Heart left ventricle (tissue), 16 donors: ENCODE results near the gene GPC3. TPM values are rescaled to one million over a fixed set of nuclear protein-coding genes. Genes with fewer than 3 reads are reported as not detected.

ENCODE experiments used
- ATAC-seq, 4 donors: fragments of 200-7000 bp; cut with Tn5 transposase; one replicate each; pipeline ENCODE4 v1.9.1; 2020 to 2022; ENCODE audit warnings: moderate library complexity in 4 of 4, mild to moderate bottlenecking in 3 of 4, moderate number of reproducible peaks in 1 of 4
- DNase-seq, 5 donors: peaks; one replicate each; pipeline ENCODE4 v3.0.0-alpha.2; 2020
- H3K27ac ChIP-seq, 12 donors: fragments of 200-600 bp; sonication (generic) in 4 of 12; one replicate each; pipeline versions ENCODE4 v1.5.0 to v1.8.0; 2016 to 2022; ENCODE audit warnings: mild to moderate bottlenecking in 2 of 12
- H3K27me3 ChIP-seq, 9 donors: fragments of 200-600 bp; sonication (generic) in 2 of 9; one replicate each; pipeline versions ENCODE4 v1.5.1 to v1.8.0; 2016 to 2022; ENCODE audit warnings: mild to moderate bottlenecking in 3 of 9
- H3K36me3 ChIP-seq, 9 donors: fragments of 200-600 bp; sonication (generic) in 2 of 9; one replicate each; pipeline versions ENCODE4 v1.5.0 to v1.8.0; 2018 to 2022; ENCODE audit warnings: mild to moderate bottlenecking in 2 of 9
- H3K4me1 ChIP-seq, 12 donors: fragments of 200-600 bp; sonication (generic) in 4 of 12; one replicate each; pipeline versions ENCODE4 v1.5.0 to v1.8.0; 2016 to 2022; ENCODE audit warnings: mild to moderate bottlenecking in 3 of 12
- H3K4me3 ChIP-seq, 12 donors: fragments of 200-600 bp; sonication (generic) in 4 of 12; one replicate each; pipeline versions ENCODE4 v1.5.0 to v1.8.0; 2017 to 2022; ENCODE audit warnings: mild to moderate bottlenecking in 9 of 12, moderate library complexity in 4 of 12
- H3K9me3 ChIP-seq, 12 donors: fragments of 200-600 bp; sonication (generic) in 4 of 12; one replicate each; pipeline versions ENCODE4 v1.5.0 to v1.8.0; 2016 to 2022; ENCODE audit warnings: mild to moderate bottlenecking in 1 of 12
- CTCF ChIP-seq, 12 donors: fragments of 200-600 bp; sonication (generic) in 4 of 12; IDR thresholded peaks; one replicate each; pipeline versions ENCODE4 v1.5.0 to v1.8.0; 2018 to 2022; ENCODE audit warnings: antibody characterized with exemption in 12 of 12, mild to moderate bottlenecking in 5 of 12
- POLR2A ChIP-seq, 2 donors: fragments of 450-650 bp; IDR thresholded peaks; one replicate each; pipeline ENCODE4 v1.6.1; 2017; ENCODE audit warnings: antibody characterized with exemption in 2 of 2, mild to moderate bottlenecking in 2 of 2, moderate library complexity in 2 of 2
- WGBS, 4 donors: extraction: QIAGEN DNeasy Blood & Tissue Kit in 2 of 4; methylation state at CpG; one replicate each; pipeline versions ENCODE4 v1.1.5 to v1.1.7; 2013 to 2018; 5-methylcytosine and 5-hydroxymethylcytosine counted together
- intact Hi-C, 10 donors: fragments of 100-400 bp; cut with DNase I; formaldehyde crosslinking; loops; one replicate each; pipeline versions ENCODE4 v1.11.1 to v1.14.2; 2022
- polyA plus RNA-seq, 2 donors: library from polyadenylated mRNA; stranded (reverse); fragments of 200-250 nt; gene quantifications; one replicate each; pipeline ENCODE4 v1.2.3, GENCODE V29; 2013
- total RNA-seq, 9 donors: library from RNA; depleted of rRNA in 2 of 9; stranded (reverse); fragments of >200 nt in 2 of 9; fragmentation: NEBNext Ultra II Directional in 3 of 9; extraction: Animal tissue kit (Norgen Biotek cat#: 25700) in 3 of 9; gene quantifications; one replicate each; pipeline versions ENCODE4 v1.1.0 to v1.2.4, GENCODE V29; 2016 to 2023
- donor health status: ischemic (EF 13 %, LVEDD 7.1; RV severe dilation, severe dysfunction).
- donor health status: healthy with polysubstance abuse.
- donor health status: DM: no; HTN: yes; CAD: no.
- donor health status: DM: no; HTN: no; CAD: no.
- donor health status: ischemic (EF 25% LVEDD 6.9; RV normal size, moderate dysfunction).
- donor health status: ischemic (EF 25% LVEDD 5.7; RV mildly dilated, moderate dysfunction).
- donor health status: healthy.
- donor health status: DM: yes; HTN: yes; CAD: no.
- donor health status: ischemic (EF 35%, LVEDD 5.7; RV mildly dilated, moderate dysfunction).
- donor health status: nonischemic (EF 11% LVEDD 7.7; RV severe dilation, severe dysfunction).
- donor health status: DM: yes; HTN: yes; CAD: no.
- donor health status: PGD.
- donor health status: ischemic (EF 29% LVEDD 5.4; RV normal size, mild dysfunction).
- donor health status: nonischemic (EF 23%, LVEDD 6.1; RV moderate dilation, normal function).

GPC3 gene
- total and polyA plus RNA-seq, 11 donors: 0.19 to 16.9 (median 2.8) TPM

- no peak overlapping the region for H3K27ac ChIP-seq
- intact Hi-C loops: no loop called here
- H3K4me3 ChIP-seq: no peak overlapping the region
- peaks cover 0 to 10% (median 0%) of the 10 kb centered on the region in 9 donors for H3K27me3 ChIP-seq
- H3K9me3 ChIP-seq: no peaks in the 10 kb centered on the region
- no peaks in the 10 kb centered on the region for H3K4me1 ChIP-seq
- ATAC-seq (no peak), DNase-seq (no peak)
- WGBS, 4 donors: 51 to 80% (median 67%) methylated on average over 2 of the region's 2 CpGs
- H3K36me3 ChIP-seq: no peaks in the 10 kb centered on the region
- no peak for TF ChIP-seq CTCF (IDR thresholded peaks at IDR 0.05)
- no peak for TF ChIP-seq POLR2A (IDR thresholded peaks at IDR 0.05)
Observed at GRCh38 chrX:133598601-133599335, 386.6 kb downstream of the GPC3 start.

GRCh38 chrX:133594156-133594555, 391.2 kb downstream of the GPC3 start:
- intact Hi-C loops: no loop called here
- DNase-seq (no peak), ATAC-seq (no peak)
- TF ChIP-seq POLR2A (IDR thresholded peaks at IDR 0.05) (no peak), CTCF (IDR thresholded peaks at IDR 0.05) (no peak)
- no peak overlapping the region for H3K27ac ChIP-seq
- peaks cover 0 to 4% (median 0%) of the 10 kb centered on the region in 9 donors for H3K27me3 ChIP-seq
- no peak overlapping the region for H3K4me3 ChIP-seq
- no peaks in the 10 kb centered on the region for H3K9me3 ChIP-seq
- 70 to 94% (median 82%) methylated on average over 3 of the region's 3 CpGs for WGBS, 4 donors
- no peaks in the 10 kb centered on the region for H3K36me3 ChIP-seq
- H3K4me1 ChIP-seq: no peaks in the 10 kb centered on the region

- Histone ChIP-seq H3K4me1 (no peaks in the 10 kb centered on the region), H3K4me3 (no peak overlapping the region), H3K27ac (no peak overlapping the region), H3K27me3 (peaks cover 0 to 4% (median 0%) of the 10 kb centered on the region in 9 donors), H3K36me3 (no peaks in the 10 kb centered on the region), H3K9me3 (no peaks in the 10 kb centered on the region)
- 88 to 98% (median 93%) methylated on average over 5 of the region's 5 CpGs for WGBS, 4 donors
- ATAC-seq (no peak), DNase-seq (no peak)
- TF ChIP-seq POLR2A (IDR thresholded peaks at IDR 0.05) (no peak), CTCF (IDR thresholded peaks at IDR 0.05) (no peak)
- intact Hi-C loops: no loop called here
Observed at GRCh38 chrX:133593531-133593930, 391.9 kb downstream of the GPC3 start.

GRCh38 chrX:133590703-133591505, 394.5 kb downstream of the GPC3 start:
- no peaks in the 10 kb centered on the region for H3K36me3 ChIP-seq
- H3K4me1 ChIP-seq: no peaks in the 10 kb centered on the region
- DNase-seq (no peak), ATAC-seq (no peak)
- no peak overlapping the region for H3K4me3 ChIP-seq
- 71 to 92% (median 85%) methylated on average over 7 of the region's 7 CpGs for WGBS, 4 donors
- H3K27ac ChIP-seq: no peak overlapping the region
- H3K9me3 ChIP-seq: no peaks in the 10 kb centered on the region
- intact Hi-C loops: no loop called here
- H3K27me3 ChIP-seq: peaks cover 0 to 4% (median 0%) of the 10 kb centered on the region in 9 donors
- TF ChIP-seq POLR2A (IDR thresholded peaks at IDR 0.05) (no peak), CTCF (IDR thresholded peaks at IDR 0.05) (no peak)
